ENCODE measurements around the gene TRPM3.

The TRPM3 gene

GRCh38 chr9:70830618-70831017, 290.8 kb downstream of the TRPM3 start:
- Mint-ChIP-seq H3K9me3 (no peaks in the 10 kb centered on the region), H3K27ac (no peak overlapping the region), H3K36me3 (no peaks in the 10 kb centered on the region), H3K4me3 (no peak overlapping the region), H3K4me1 (no peaks in the 10 kb centered on the region)
- ATAC-seq (no peak), DNase-seq (ENCODE audit: low spot score in 2 of 2) (no peak)

GRCh38 chr9:70829591-70830265, 291.7 kb downstream of the TRPM3 start:
- no peaks in the 10 kb centered on the region for H3K9me3 Mint-ChIP-seq
- no peaks in the 10 kb centered on the region for H3K4me1 Mint-ChIP-seq
- DNase-seq (ENCODE audit: low spot score in 2 of 2) (no peak), ATAC-seq (no peak)
- no peak overlapping the region for H3K27ac Mint-ChIP-seq
- H3K4me3 Mint-ChIP-seq, result no peak overlapping the region
- no peaks in the 10 kb centered on the region for H3K36me3 Mint-ChIP-seq

GRCh38 chr9:70826562-70826961, 294.9 kb downstream of the TRPM3 start:
- ATAC-seq, result no peak
- no peaks in the 10 kb centered on the region for H3K36me3 Mint-ChIP-seq
- no peaks in the 10 kb centered on the region for H3K4me1 Mint-ChIP-seq

GRCh38 chr9:70823284-70823683, 298.1 kb downstream of the TRPM3 start:
- no peaks in the 10 kb centered on the region for H3K36me3 Mint-ChIP-seq
- H3K4me1 Mint-ChIP-seq, result no peaks in the 10 kb centered on the region
- H3K4me3 Mint-ChIP-seq, result no peak overlapping the region
- ATAC-seq, result no peak
- no peaks in the 10 kb centered on the region for H3K9me3 Mint-ChIP-seq
- DNase-seq (ENCODE audit: low spot score in 2 of 2), result no peak
- H3K27ac Mint-ChIP-seq, result no peak overlapping the region

More at GRCh38 chr9:70826562-70826961, 294.9 kb downstream of the TRPM3 start:
- DNase-seq (ENCODE audit: low spot score in 2 of 2), result no peak
- Mint-ChIP-seq H3K4me3 (no peak overlapping the region), H3K27ac (no peak overlapping the region), H3K9me3 (no peaks in the 10 kb centered on the region)

GRCh38 chr9:70817311-70817710, 304.1 kb downstream of the TRPM3 start:
- no peaks in the 10 kb centered on the region for H3K4me1 Mint-ChIP-seq
- DNase-seq (ENCODE audit: low spot score in 2 of 2), result no peak
- ATAC-seq, result no peak
- no peak overlapping the region for H3K27ac Mint-ChIP-seq
- no peak overlapping the region for H3K4me3 Mint-ChIP-seq
- no peaks in the 10 kb centered on the region for H3K9me3 Mint-ChIP-seq
- H3K36me3 Mint-ChIP-seq, result no peaks in the 10 kb centered on the region

GRCh38 chr9:70816891-70817290, 304.5 kb downstream of the TRPM3 start:
- no peak for DNase-seq (ENCODE audit: low spot score in 2 of 2)
- Mint-ChIP-seq H3K4me1 (no peaks in the 10 kb centered on the region), H3K4me3 (no peak overlapping the region), H3K36me3 (no peaks in the 10 kb centered on the region), H3K27ac (no peak overlapping the region), H3K9me3 (no peaks in the 10 kb centered on the region)
- ATAC-seq, result no peak

- no peak for ATAC-seq
- H3K9me3 Mint-ChIP-seq, result no peaks in the 10 kb centered on the region
- no peak for DNase-seq (ENCODE audit: low spot score in 2 of 2)
- H3K4me1 Mint-ChIP-seq, result no peaks in the 10 kb centered on the region
- H3K36me3 Mint-ChIP-seq, result no peaks in the 10 kb centered on the region
- H3K4me3 Mint-ChIP-seq, result no peak overlapping the region
- no peak overlapping the region for H3K27ac Mint-ChIP-seq
Measured at GRCh38 chr9:70816316-70816715, 305.1 kb downstream of the TRPM3 start.

- H3K9me3 Mint-ChIP-seq, result no peaks in the 10 kb centered on the region
- H3K27ac Mint-ChIP-seq, result no peak overlapping the region
- H3K36me3 Mint-ChIP-seq, result no peaks in the 10 kb centered on the region
- ATAC-seq (no peak), DNase-seq (ENCODE audit: low spot score in 2 of 2) (no peak)
- H3K4me3 Mint-ChIP-seq, result no peak overlapping the region
- H3K4me1 Mint-ChIP-seq, result no peaks in the 10 kb centered on the region
Measured at GRCh38 chr9:70814597-70814996, 306.8 kb downstream of the TRPM3 start.

- H3K36me3 Mint-ChIP-seq, result no peaks in the 10 kb centered on the region
- no peak overlapping the region for H3K4me3 Mint-ChIP-seq
- ATAC-seq (no peak), DNase-seq (ENCODE audit: low spot score in 2 of 2) (no peak)
- no peaks in the 10 kb centered on the region for H3K9me3 Mint-ChIP-seq
- H3K4me1 Mint-ChIP-seq, result no peaks in the 10 kb centered on the region
- H3K27ac Mint-ChIP-seq, result no peak overlapping the region
Measured at GRCh38 chr9:70813141-70813540, 308.3 kb downstream of the TRPM3 start.

GRCh38 chr9:70811638-70812037, 309.8 kb downstream of the TRPM3 start:
- Mint-ChIP-seq H3K36me3 (no peaks in the 10 kb centered on the region), H3K9me3 (no peaks in the 10 kb centered on the region), H3K4me1 (no peaks in the 10 kb centered on the region), H3K27ac (no peak overlapping the region), H3K4me3 (no peak overlapping the region)
- DNase-seq (ENCODE audit: low spot score in 2 of 2), result no peak
- ATAC-seq, result no peak

GRCh38 chr9:70806875-70807274, 314.5 kb downstream of the TRPM3 start:
- H3K4me1 Mint-ChIP-seq, result no peaks in the 10 kb centered on the region
- H3K36me3 Mint-ChIP-seq, result no peaks in the 10 kb centered on the region
- ATAC-seq (no peak), DNase-seq (ENCODE audit: low spot score in 2 of 2) (no peak)
- H3K9me3 Mint-ChIP-seq, result no peaks in the 10 kb centered on the region
- H3K4me3 Mint-ChIP-seq, result no peak overlapping the region
- H3K27ac Mint-ChIP-seq, result no peak overlapping the region

GRCh38 chr9:70805949-70806348, 315.5 kb downstream of the TRPM3 start:
- no peak overlapping the region for H3K4me3 Mint-ChIP-seq
- no peak for ATAC-seq
- DNase-seq (ENCODE audit: low spot score in 2 of 2), result no peak

GRCh38 chr9:70802758-70803436, 318.5 kb downstream of the TRPM3 start:
- Mint-ChIP-seq H3K4me1 (no peaks in the 10 kb centered on the region), H3K9me3 (peaks cover 3% of the 10 kb centered on the region), H3K4me3 (no peak overlapping the region), H3K36me3 (no peaks in the 10 kb centered on the region), H3K27ac (no peak overlapping the region)
- ATAC-seq (no peak), DNase-seq (ENCODE audit: low spot score in 2 of 2) (no peak)

More at GRCh38 chr9:70805949-70806348, 315.5 kb downstream of the TRPM3 start:
- H3K36me3 Mint-ChIP-seq, result no peaks in the 10 kb centered on the region
- H3K27ac Mint-ChIP-seq, result no peak overlapping the region
- H3K4me1 Mint-ChIP-seq, result no peaks in the 10 kb centered on the region
- H3K9me3 Mint-ChIP-seq, result no peaks in the 10 kb centered on the region

- DNase-seq (ENCODE audit: low spot score in 2 of 2) (no peak), ATAC-seq (no peak)
- H3K36me3 Mint-ChIP-seq, result no peaks in the 10 kb centered on the region
- no peaks in the 10 kb centered on the region for H3K4me1 Mint-ChIP-seq
- peaks cover 3% of the 10 kb centered on the region for H3K9me3 Mint-ChIP-seq
- no peak overlapping the region for H3K4me3 Mint-ChIP-seq
- H3K27ac Mint-ChIP-seq, result no peak overlapping the region
Measured at GRCh38 chr9:70802206-70802605, 319.2 kb downstream of the TRPM3 start.

GRCh38 chr9:70801181-70801829, 320.1 kb downstream of the TRPM3 start:
- no peak overlapping the region for H3K4me3 Mint-ChIP-seq
- H3K27ac Mint-ChIP-seq, result no peak overlapping the region

GRCh38 chr9:70798018-70798417, 323.4 kb downstream of the TRPM3 start:
- no peaks in the 10 kb centered on the region for H3K4me1 Mint-ChIP-seq
- no peak overlapping the region for H3K4me3 Mint-ChIP-seq
- no peak overlapping the region for H3K27ac Mint-ChIP-seq
- no peak for ATAC-seq
- no peaks in the 10 kb centered on the region for H3K36me3 Mint-ChIP-seq
- no peak for DNase-seq (ENCODE audit: low spot score in 2 of 2)
- peaks cover 3% of the 10 kb centered on the region for H3K9me3 Mint-ChIP-seq

More at GRCh38 chr9:70801181-70801829, 320.1 kb downstream of the TRPM3 start:
- ATAC-seq (no peak), DNase-seq (ENCODE audit: low spot score in 2 of 2) (no peak)
- Mint-ChIP-seq H3K36me3 (no peaks in the 10 kb centered on the region), H3K9me3 (peaks cover 3% of the 10 kb centered on the region), H3K4me1 (no peaks in the 10 kb centered on the region)
